GM21619 (cell line): Measurements from ENCODE around the gene CLEC16A.

Experiments used
- ATAC-seq: cut with Tn5 transposase; IDR thresholded peaks from one replicate; pipeline ENCODE4 v1.9.1; 2021; ENCODE audit not compliant: unreplicated experiment

CLEC16A gene

GRCh38 chr16:11147754-11148444, 203.5 kb downstream of the CLEC16A start:
- ATAC-seq = no peak

GRCh38 chr16:11149011-11149616, 204.8 kb downstream of the CLEC16A start:
- no peak for ATAC-seq

- ATAC-seq = no peak
Measured at GRCh38 chr16:11150190-11150589, 205.8 kb downstream of the CLEC16A start.

DNA sequence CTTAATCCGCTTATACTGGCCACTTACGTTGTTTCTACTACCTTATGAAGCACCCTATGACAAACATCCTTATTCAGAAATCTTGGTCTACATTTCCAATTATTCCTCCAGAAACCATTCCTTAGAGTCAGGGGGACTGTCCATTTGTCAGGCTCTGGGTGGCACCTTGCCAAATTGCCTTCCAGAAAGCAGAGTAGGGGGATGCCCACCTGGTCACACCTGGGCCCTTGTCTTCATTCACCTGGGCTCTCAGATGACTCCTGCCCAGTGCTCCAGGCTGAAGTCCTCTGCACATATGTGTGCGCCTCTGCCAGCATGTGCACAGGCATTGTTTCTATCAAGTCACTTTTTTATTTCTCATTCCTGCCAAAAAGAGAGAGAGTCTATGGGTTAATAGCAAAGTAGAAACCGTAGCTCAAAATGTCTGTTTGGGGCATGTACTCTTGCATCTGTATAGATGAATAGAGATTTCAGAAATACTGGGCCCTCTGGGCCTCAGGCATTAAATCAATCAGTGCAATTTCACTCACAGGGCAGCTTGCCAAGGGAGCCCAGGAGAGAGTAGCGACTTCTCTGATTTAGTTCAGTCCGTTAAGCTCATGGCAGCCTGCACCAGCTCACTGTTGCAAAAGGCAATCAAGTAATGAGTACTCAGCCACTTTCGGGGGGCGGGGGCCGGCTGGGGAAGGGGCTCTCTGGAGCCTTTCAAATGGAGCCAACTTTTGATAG, 207.0 kb downstream of the CLEC16A start:
- no peak for ATAC-seq

- ATAC-seq = no peak
Measured at GRCh38 chr16:11151885-11152629, 207.7 kb downstream of the CLEC16A start.

DNA sequence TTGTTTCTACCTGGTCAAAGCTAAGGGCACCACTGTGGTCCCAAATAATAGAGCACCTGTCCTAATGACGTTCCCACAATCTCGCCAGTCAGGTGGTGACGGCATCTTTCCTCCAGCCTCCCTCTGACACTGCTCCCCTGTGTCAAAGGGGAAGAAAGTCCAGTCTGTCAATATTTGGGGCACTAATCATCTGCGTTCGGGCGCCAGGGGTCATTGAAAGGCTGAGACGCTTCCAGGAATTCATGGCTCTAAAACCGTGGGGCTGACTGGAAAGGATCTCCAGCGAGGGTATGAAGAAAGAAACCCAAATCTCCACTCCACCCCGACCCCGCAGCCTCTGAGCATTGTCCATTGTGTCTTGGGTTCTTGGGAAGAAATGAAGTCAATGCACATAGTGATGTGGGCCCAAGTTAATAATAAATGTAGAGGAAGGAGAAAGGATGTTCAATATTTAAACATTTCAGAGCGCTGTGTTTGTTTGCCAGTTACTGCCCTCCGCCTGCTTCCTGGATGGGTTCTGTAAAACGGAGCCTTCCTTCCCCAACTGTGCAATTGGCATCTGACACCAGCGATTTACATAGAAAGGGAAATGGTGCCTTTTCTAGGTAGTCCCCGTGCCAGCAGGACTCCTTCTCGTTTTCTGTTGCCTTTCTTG, 208.4 kb downstream of the CLEC16A start:
- no peak for ATAC-seq

- ATAC-seq = no peak
Measured at GRCh38 chr16:11155284-11155806, 211.0 kb downstream of the CLEC16A start.

GRCh38 chr16:11156401-11156800, 212.0 kb downstream of the CLEC16A start:
- no peak for ATAC-seq

- ATAC-seq = no peak
Measured at GRCh38 chr16:11157143-11157542, 212.8 kb downstream of the CLEC16A start.

GRCh38 chr16:11158018-11158417, 213.7 kb downstream of the CLEC16A start:
- ATAC-seq = no peak

DNA sequence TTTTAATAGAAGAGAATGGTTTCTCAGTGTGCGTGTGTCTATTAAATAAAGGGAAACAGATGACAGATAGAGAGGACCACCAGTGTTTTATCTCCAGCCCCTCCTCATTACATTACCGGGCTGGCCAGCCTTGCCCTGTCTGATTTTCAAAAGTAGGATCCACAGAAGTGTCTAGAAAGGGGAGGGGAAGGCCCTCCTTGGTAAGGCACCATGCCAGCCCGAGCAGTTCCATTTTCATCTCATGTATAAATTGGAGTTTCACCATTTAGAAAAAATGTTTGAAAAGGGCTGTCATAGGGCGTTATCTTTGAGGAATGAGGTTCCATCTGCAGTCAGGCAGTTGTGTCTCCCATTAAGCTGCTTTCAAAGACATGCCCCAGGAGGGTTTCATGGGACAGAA, 214.9 kb downstream of the CLEC16A start:
- ATAC-seq = no peak

GRCh38 chr16:11160676-11161115, 216.3 kb downstream of the CLEC16A start:
- ATAC-seq = no peak

- ATAC-seq = no peak
Measured at GRCh38 chr16:11161439-11161838, 217.1 kb downstream of the CLEC16A start.

DNA sequence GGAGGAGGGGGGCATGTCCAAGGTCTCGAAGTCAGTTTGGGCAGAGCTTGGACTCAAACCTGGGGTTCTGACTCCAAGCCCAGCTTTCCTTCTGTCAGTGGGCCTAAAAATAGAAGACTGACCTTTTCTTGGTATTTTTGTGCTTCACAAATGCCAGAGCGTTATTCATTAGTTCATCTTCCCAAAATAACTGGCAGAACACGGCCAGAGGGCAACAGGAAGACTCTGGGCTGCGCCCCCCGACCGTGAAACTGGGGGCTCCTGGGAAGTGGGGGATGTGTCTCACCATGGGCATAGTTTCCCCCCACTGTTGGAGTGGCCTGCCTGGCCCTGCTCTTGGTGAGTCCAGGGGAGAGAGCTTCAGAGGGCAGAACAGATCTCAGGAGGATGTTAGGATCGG, 217.6 kb downstream of the CLEC16A start:
- no peak for ATAC-seq

GRCh38 chr16:11162586-11163268, 218.4 kb downstream of the CLEC16A start:
- no peak for ATAC-seq

DNA sequence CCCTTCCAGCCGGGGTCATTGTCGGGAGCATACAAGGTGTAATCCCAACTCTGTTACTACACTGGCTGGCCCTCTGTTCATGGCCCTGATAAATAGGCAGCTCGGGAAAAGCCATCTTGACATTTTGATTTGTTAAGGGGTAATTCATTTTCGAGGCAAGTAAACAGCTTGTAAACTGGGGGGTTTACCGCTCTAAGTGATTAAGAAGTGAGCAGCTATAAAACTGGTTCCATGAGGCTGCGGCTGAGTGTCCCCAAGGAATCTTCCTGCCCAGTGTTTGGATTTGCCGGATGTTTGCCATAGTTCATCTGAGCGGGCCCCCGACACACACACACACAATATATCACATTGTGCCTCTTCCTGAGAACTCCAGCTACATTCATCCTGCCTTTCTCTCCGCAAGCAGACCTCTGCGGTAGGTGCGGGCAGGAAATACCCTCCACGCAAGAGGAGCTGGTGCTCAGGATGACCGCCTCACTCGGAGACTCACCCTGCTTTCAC, 219.4 kb downstream of the CLEC16A start:
- ATAC-seq = no peak

DNA sequence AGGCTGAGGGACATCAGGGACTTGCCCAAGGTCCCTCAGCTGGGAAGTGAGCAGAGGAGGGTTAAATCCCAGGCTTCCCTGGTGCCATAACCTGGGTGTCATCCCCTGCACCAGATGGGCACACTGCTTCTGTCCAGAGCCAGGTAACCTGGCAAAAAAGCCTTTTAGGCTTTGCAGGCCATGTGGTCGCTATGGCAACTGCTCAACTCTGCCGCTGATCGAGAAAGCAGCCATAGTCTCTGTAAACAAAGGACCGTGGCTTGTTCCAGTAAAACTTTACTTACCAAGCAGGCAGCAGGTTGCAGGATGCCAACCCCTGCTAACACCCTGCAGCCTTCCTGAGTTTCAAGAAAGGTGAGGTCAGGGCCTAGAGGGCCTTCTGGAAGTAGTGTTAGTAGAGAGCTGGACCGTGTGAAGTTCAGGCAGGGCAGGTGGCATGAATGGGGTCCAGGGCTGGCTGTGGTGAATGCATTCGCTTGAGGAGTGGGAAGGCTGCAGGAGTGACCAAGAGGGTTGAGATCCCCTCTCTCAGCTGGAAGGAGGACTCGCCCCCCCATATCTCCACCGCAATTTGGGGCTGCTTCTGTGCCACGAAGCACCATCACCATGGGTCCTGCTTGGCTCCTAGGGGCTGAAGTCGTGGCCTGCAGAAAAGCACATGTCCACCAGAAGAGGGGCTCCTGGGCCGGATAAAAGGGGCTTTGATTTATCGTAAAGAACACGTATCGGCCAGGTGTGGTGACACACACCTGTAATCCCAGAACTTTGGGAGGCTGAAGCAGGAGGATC, 220.3 kb downstream of the CLEC16A start:
- no peak for ATAC-seq

- ATAC-seq = no peak
Measured at GRCh38 chr16:11165349-11165748, 221.0 kb downstream of the CLEC16A start.
